GM12864 (cell line): ENCODE measurements around the gene LPP.
"Not testable (repeated sequence)": the region's sequence is repeated elsewhere in the genome, so short reads cannot be mapped to it uniquely, and the experiment has no call there.

Experiments
- DNase-seq: peaks from one replicate; pipeline ENCODE4 v3.0.0-alpha.2; 2011; ENCODE audit warnings: low read depth
- H3K4me3 ChIP-seq: 2 replicates; pipeline ENCODE4 v1.5.1; 2011; ENCODE audit warnings: mild to moderate bottlenecking, low read depth, low read length, control low read depth
- CTCF ChIP-seq: IDR thresholded peaks from 2 replicates; pipeline ENCODE4 v1.5.1; 2011; ENCODE audit warnings: low read depth, mild to moderate bottlenecking, moderate library complexity, low read length, control low read depth, inconsistent platforms; ENCODE audit errors: missing control alignments

LPP gene

GRCh38 chr3:188126934-188127333, 27.0 kb upstream of the LPP start:
- DNase-seq = no peak
- TF ChIP-seq CTCF = no peak
- no peak overlapping the region for H3K4me3 ChIP-seq

- H3K4me3 ChIP-seq = no peak overlapping the region
- DNase-seq = no peak
- no peak for TF ChIP-seq CTCF
Measured at GRCh38 chr3:188128905-188129304, 25.1 kb upstream of the LPP start.

- H3K4me3 ChIP-seq, DNase-seq: not testable (repeated sequence)
Measured at GRCh38 chr3:188131023-188131422, 22.9 kb upstream of the LPP start.

GRCh38 chr3:188133219-188133618, 20.7 kb upstream of the LPP start:
- TF ChIP-seq CTCF = no peak

GRCh38 chr3:188133646-188134045, 20.3 kb upstream of the LPP start:
- H3K4me3 ChIP-seq = no peak overlapping the region
- TF ChIP-seq CTCF = no peak
- no peak for DNase-seq

More at GRCh38 chr3:188133219-188133618, 20.7 kb upstream of the LPP start:
- no peak overlapping the region for H3K4me3 ChIP-seq
- no peak for DNase-seq

- DNase-seq = no peak
- no peak overlapping the region for H3K4me3 ChIP-seq
- no peak for TF ChIP-seq CTCF
Measured at GRCh38 chr3:188134079-188134478, 19.9 kb upstream of the LPP start.

GRCh38 chr3:188134856-188135255, 19.1 kb upstream of the LPP start:
- H3K4me3 ChIP-seq = no peak overlapping the region
- DNase-seq = no peak
- TF ChIP-seq CTCF = no peak

- DNase-seq = no peak
- no peak for TF ChIP-seq CTCF
- no peak overlapping the region for H3K4me3 ChIP-seq
Measured at GRCh38 chr3:188135271-188135670, 18.7 kb upstream of the LPP start.
